AG10803 (cell line): ENCODE measurements around the gene FOXK1.

ENCODE experiments used
- DNase-seq: peaks from one replicate; pipeline ENCODE4 v3.0.0; 2010; ENCODE audit warnings: low read depth
- H3K4me3 ChIP-seq: 2 replicates; pipeline ENCODE4 v1.5.1; 2011; ENCODE audit warnings: mild to moderate bottlenecking, low read length, control low read depth
- TF ChIP-seq, protein P1 (sequence below): conservative IDR thresholded peaks from 2 replicates; pipeline ENCODE4 v1.5.1; 2011; ENCODE audit warnings: mild to moderate bottlenecking, low read length, control low read depth, inconsistent platforms

The FOXK1 gene

DNA sequence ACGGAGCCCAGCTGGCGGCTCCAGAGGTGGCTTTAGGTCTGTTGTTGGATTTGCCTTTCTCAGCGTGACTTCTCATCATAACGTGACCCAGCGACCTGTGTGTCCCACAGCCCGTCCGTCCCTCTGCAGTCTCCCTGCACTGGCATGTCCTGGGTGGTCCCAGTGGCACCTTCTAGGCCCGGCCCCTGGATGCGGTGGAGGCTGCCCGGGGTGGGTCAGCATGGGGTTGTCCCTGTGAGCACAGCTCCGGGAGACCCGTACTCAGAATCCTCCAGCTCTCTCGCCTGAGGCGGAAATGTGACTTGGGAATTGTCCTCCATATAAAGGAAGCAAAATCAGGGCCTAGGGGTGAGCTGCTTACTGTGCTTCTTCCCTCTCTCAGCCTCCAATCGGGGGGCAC lies 67.7 kb downstream of the FOXK1 start:
- DNase-seq: no peak
- TF ChIP-seq, protein P1, sequence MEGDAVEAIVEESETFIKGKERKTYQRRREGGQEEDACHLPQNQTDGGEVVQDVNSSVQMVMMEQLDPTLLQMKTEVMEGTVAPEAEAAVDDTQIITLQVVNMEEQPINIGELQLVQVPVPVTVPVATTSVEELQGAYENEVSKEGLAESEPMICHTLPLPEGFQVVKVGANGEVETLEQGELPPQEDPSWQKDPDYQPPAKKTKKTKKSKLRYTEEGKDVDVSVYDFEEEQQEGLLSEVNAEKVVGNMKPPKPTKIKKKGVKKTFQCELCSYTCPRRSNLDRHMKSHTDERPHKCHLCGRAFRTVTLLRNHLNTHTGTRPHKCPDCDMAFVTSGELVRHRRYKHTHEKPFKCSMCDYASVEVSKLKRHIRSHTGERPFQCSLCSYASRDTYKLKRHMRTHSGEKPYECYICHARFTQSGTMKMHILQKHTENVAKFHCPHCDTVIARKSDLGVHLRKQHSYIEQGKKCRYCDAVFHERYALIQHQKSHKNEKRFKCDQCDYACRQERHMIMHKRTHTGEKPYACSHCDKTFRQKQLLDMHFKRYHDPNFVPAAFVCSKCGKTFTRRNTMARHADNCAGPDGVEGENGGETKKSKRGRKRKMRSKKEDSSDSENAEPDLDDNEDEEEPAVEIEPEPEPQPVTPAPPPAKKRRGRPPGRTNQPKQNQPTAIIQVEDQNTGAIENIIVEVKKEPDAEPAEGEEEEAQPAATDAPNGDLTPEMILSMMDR: no peak
- H3K4me3 ChIP-seq: no peak overlapping the region

DNA sequence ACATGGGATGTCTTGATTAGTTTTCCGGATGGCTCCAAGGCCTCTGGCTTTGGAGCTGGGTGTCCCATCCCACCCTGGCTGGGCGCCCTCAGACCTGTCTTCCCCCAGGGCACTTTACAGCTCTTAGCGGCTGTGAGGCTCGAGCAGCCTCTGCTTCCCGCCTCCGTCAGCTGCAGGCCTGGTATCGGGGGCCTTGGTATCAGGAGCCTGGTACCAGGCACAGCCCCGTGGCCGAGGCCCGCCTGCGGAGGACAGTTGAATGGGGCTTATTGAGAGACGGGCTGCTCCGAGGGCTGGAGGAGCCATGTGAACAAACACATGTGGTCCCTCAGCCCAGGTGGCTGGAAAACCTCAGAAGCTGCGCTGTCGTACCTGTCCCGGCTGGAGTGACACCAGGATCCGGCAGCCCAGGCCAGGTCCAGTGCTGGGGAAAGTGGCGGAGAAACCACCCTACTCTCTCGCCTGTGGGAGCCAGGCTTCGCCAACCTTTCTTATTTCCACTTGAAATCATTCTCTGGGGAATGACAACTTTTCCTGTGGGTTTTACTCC lies 69.4 kb downstream of the FOXK1 start:
- H3K4me3 ChIP-seq: no peak overlapping the region
- no peak for DNase-seq
- TF ChIP-seq, protein P1: no peak

DNA sequence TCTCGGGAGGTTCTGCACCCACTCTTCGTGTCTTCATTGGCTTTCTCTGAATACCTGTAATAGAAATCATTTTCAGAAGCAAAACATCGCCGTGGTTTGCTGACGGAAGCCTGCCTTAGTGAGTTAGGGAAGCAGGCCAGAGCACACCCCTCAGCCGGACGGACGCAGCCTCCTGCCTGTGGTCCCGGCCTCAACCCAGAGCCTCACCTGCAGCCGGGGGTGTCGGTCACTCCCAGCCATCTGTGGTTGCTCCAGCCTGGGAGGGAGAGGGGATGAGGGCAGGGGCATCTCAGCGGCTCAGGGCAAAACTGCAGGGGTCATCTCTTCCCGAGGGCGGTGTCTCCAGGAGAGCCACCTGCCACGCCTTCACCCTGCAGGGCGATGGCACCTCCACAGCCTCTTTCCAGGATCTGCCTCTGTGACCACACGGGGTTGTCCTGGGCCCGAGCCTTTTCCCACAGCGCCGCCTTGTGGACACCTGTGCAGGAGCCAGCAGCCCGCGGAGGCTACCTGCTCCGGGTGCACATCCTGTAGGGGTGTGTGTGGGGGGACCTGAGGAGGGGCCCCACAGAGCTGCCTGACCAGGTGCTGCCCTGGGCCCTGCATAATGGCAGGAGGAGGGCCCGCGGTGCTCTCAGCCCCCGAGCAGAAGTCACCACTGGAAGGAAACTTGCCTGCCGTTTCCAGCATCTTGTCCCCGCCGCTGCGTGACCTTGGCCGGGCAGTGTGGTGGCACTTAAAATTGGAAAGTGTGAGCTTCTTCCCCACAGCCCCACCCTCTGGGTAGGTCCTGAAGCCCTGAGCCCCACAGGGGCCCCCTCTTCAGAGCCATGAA lies 71.7 kb downstream of the FOXK1 start:
- TF ChIP-seq, protein P1: peak; percentile 77
- no peak overlapping the region for H3K4me3 ChIP-seq
- DNase-seq: peak; percentile 28

DNA sequence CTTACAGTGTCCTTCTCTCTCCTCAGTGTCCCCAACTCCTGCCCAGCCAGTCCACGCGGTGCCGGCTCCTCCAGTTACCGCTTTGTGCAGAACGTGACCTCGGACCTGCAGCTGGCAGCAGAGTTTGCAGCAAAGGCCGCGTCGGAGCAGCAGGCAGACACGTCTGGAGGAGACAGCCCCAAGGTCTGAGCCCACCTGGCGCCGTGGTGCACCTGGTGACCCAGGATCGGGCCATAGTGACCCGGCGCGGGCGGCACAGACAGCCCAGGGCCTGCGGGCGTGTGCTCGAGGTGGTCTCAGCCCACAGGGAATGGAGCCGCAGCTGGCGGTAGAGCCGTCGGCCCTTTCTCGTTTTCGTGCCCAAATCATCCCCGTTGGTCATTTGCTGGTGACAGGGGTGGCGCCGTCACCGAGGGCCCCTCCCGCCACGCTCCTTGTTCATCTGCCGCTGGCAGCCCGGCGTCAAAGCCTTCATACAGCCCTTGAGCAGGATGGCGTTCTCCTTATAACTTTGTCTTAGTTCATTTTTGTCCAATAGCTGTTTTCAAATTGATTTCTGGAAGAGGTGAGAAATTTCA lies 72.4 kb downstream of the FOXK1 start:
- DNase-seq: no peak
- TF ChIP-seq, protein P1: no peak
- H3K4me3 ChIP-seq: no peak overlapping the region

DNA sequence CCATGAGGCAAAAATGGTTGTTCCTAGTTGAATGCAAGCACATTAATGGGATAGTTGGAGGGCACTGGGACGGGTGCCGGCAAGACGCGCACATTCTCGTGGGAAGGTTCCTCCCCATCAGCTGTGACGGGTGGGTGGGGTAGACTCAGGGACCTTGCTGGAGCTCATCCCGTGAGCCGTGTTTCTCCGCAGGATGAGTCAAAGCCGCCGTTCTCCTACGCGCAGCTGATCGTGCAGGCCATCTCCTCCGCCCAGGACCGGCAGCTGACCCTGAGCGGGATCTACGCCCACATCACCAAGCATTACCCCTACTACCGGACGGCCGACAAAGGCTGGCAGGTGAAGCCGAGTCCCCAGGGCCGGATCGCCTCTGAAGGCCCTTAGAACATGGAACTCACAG lies 73.0 kb downstream of the FOXK1 start:
- TF ChIP-seq, protein P1: no peak
- no peak for DNase-seq
- H3K4me3 ChIP-seq: no peak overlapping the region

- H3K4me3 ChIP-seq: no peak overlapping the region
- TF ChIP-seq, protein P1: no peak
- DNase-seq: no peak
Observed at GRCh38 chr7:4758111-4758510, 76.0 kb downstream of the FOXK1 start.

DNA sequence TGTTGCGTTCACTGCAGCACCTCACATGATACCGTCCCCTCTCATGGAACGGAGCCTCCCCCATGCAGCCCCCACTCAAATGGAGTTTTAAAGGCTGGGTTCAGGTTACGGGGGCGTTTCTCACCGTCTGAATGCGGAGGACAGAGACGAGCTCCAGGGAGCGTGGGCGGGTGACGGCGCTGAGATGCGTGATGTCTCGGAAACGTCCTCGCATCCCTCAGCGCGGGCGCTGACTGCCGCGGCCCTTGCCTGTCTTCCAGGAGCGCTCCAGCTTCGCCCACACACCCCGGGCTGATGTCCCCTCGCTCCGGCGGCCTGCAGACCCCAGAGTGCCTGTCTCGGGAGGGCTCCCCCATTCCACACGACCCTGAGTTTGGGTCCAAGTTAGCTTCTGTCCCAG lies 76.7 kb downstream of the FOXK1 start:
- H3K4me3 ChIP-seq: no peak overlapping the region
- TF ChIP-seq, protein P1: no peak
- no peak for DNase-seq
